HCT116 (cell line): ENCODE results near the gene CHST1. TPM values are rescaled to one million over a fixed set of nuclear protein-coding genes. Genes with fewer than 3 reads are reported as not detected.

Experiments
- ATAC-seq: fragments of 200-7000 bp; cut with Tn5 transposase; 2 replicates; pipeline ENCODE4 v1.9.1; 2020; ENCODE audit warnings: mild to moderate bottlenecking, moderate library complexity
- BruUV-seq: library from RNA; stranded (reverse); fragments of 400-500 nt; replicated peaks from 2 replicates; lab custom pipeline; 2021; lab: Mats Ljungman, UMichigan
- CTCF ChIA-PET: fragments of 300-600 bp; sonication (Branson Sonifier 250); formaldehyde crosslinking; loops from one replicate; lab custom pipeline; 2021; ENCODE audit warnings: antibody characterized with exemption; lab: Charles Lee
- POLR2A ChIA-PET: fragments of 300-600, 350-600 bp; sonication (Branson Sonifier 250); formaldehyde crosslinking; loops from one replicate; lab custom pipeline; 2021; ENCODE audit warnings: antibody characterized with exemption; lab: Charles Lee
- RAD21 ChIA-PET, 2 experiments: fragments of 300-600 bp; sonication (Branson Sonifier 250); formaldehyde crosslinking; loops; one replicate each; lab custom pipeline; 2023; ENCODE audit warnings: low total read pairs in 2 of 2; ENCODE audit not compliant: uncharacterized antibody in 2 of 2, unreplicated experiment in 2 of 2, low non-redundant PET in 1 of 2; lab: Charles Lee
- DNase-seq: peaks from one replicate; pipeline ENCODE4 v3.0.0-alpha.2; 2010; ENCODE audit warnings: low read depth, low spot score
- H2AFZ ChIP-seq: fragments of 200-600 bp; shearing (Covaris generic), sonication (generic); 2 replicates; pipeline ENCODE4 v1.6.1; 2017; ENCODE audit warnings: low read depth, mixed run types, mixed read lengths, antibody characterized with exemption, low read length; ENCODE audit not compliant: poor library complexity, severe bottlenecking
- H3K27ac ChIP-seq: 2 replicates; pipeline ENCODE4 v1.5.1; 2012; ENCODE audit warnings: low read depth, low read length
- H3K27me3 ChIP-seq: fragments of 200-600 bp; sonication (generic); 2 replicates; pipeline ENCODE4 v1.6.1; 2016; ENCODE audit warnings: mixed run types, low read length, mixed read lengths; ENCODE audit not compliant: insufficient read depth
- H3K36me3 ChIP-seq, 2 experiments: fragments of 200-500 bp in 1 of 2; fragments of 200-600 bp in 1 of 2; sonication (Bioruptor generic) in 1 of 2; sonication (generic) in 1 of 2; 2 replicates each; pipeline versions ENCODE4 v1.5.1 to v1.6.1; 2014 to 2016; ENCODE audit warnings: low read length in 2 of 2, inconsistent platforms in 1 of 2, mixed read lengths in 1 of 2, mixed run types in 1 of 2; ENCODE audit not compliant: insufficient read depth in 2 of 2, control insufficient read depth in 1 of 2
- H3K4me1 ChIP-seq, 2 experiments: fragments of 200-600 bp in 1 of 2; sonication (generic) in 1 of 2; 2 replicates each; pipeline versions ENCODE4 v1.5.1 to v1.6.1; 2012 to 2017; ENCODE audit warnings: low read length in 2 of 2, inconsistent platforms in 1 of 2, mild to moderate bottlenecking in 1 of 2, mixed read lengths in 1 of 2, mixed run types in 1 of 2, moderate library complexity in 1 of 2; ENCODE audit not compliant: insufficient read depth in 2 of 2, control insufficient read depth in 1 of 2
- H3K4me2 ChIP-seq: fragments of 200-600 bp; sonication (generic); 2 replicates; pipeline ENCODE4 v1.6.1; 2017; ENCODE audit warnings: mixed run types, low read length, mixed read lengths
- H3K4me3 ChIP-seq, 2 experiments: fragments of 200-600 bp in 1 of 2; sonication (generic) in 1 of 2; replicated peaks in 1 of 2; 2 replicates each; pipeline ENCODE4 v1.5.1; 2011 to 2016; ENCODE audit warnings: low read length in 2 of 2, control low read depth in 1 of 2, low read depth in 1 of 2, mild to moderate bottlenecking in 1 of 2, mixed read lengths in 1 of 2, mixed run types in 1 of 2
- H3K79me2 ChIP-seq: fragments of 200-600 bp; sonication (generic); 2 replicates; pipeline ENCODE4 v1.6.1; 2017; ENCODE audit warnings: mild to moderate bottlenecking, mixed run types, low read length, moderate library complexity, mixed read lengths; ENCODE audit not compliant: insufficient read depth
- H3K9ac ChIP-seq: fragments of 200-600 bp; sonication (generic); 2 replicates; pipeline ENCODE4 v1.6.1; 2016; ENCODE audit warnings: low read length, mixed read lengths
- H3K9me2 ChIP-seq: fragments of 200-600 bp; sonication (generic), shearing (Covaris generic); 2 replicates; pipeline ENCODE4 v1.6.1; 2017; ENCODE audit warnings: mixed run types, mild to moderate bottlenecking, moderate library complexity; ENCODE audit not compliant: insufficient read depth
- H3K9me3 ChIP-seq, 2 experiments: fragments of 200-500 bp in 1 of 2; fragments of 200-600 bp in 1 of 2; sonication (Bioruptor generic) in 1 of 2; sonication (generic) in 1 of 2; 2 replicates each; pipeline ENCODE4 v1.6.1; 2014 to 2017; ENCODE audit warnings: low read length in 2 of 2, mixed read lengths in 2 of 2, inconsistent platforms in 1 of 2, low read depth in 1 of 2, mild to moderate bottlenecking in 1 of 2, mixed run types in 1 of 2, moderate library complexity in 1 of 2; ENCODE audit not compliant: control insufficient read depth in 1 of 2, insufficient read depth in 1 of 2
- H4K20me1 ChIP-seq: fragments of 200-600 bp; sonication (generic), shearing (Covaris generic); 2 replicates; pipeline ENCODE4 v1.6.1; 2017; ENCODE audit warnings: mixed run types, mild to moderate bottlenecking, moderate library complexity; ENCODE audit not compliant: insufficient read depth
- CEBPB ChIP-seq: IDR thresholded peaks from 2 replicates; pipeline ENCODE4 v1.6.1; 2012; ENCODE audit warnings: low read depth
- ELF1 ChIP-seq: IDR thresholded peaks from 2 replicates; pipeline ENCODE4 v1.6.1; 2012; ENCODE audit warnings: low read depth, borderline replicate concordance
- EZH2 ChIP-seq: fragments of 200-600 bp; sonication (generic); IDR thresholded peaks from 2 replicates; pipeline ENCODE4 v1.6.1; 2017; ENCODE audit warnings: antibody characterized with exemption, mixed run types
- FOSL1 ChIP-seq: IDR thresholded peaks from 2 replicates; pipeline ENCODE4 v1.6.1; 2012; ENCODE audit warnings: low read depth
- JUND ChIP-seq: IDR thresholded peaks from 2 replicates; pipeline ENCODE4 v1.6.1; 2012
- SIN3A ChIP-seq: IDR thresholded peaks from 2 replicates; pipeline ENCODE4 v1.6.1; 2012; ENCODE audit warnings: low read depth
- SP1 ChIP-seq: IDR thresholded peaks from 2 replicates; pipeline ENCODE4 v1.6.1; 2012; ENCODE audit warnings: low read depth
- SRF ChIP-seq: IDR thresholded peaks from 2 replicates; pipeline ENCODE4 v1.6.1; 2012; ENCODE audit warnings: low read depth
- YY1 ChIP-seq: IDR thresholded peaks from 2 replicates; pipeline ENCODE4 v1.6.1; 2011; ENCODE audit warnings: low read length, low read depth, moderate library complexity, mild to moderate bottlenecking; ENCODE audit not compliant: insufficient replicate concordance; ENCODE audit errors: extremely low read depth
- ZFX ChIP-seq: fragments of 450-650 bp; IDR thresholded peaks from 2 replicates; pipeline ENCODE4 v1.6.1; 2017
- intact Hi-C: fragments of 100-400 bp; cut with micrococcal nuclease; formaldehyde crosslinking; loops from 2 replicates; pipeline ENCODE4 v1.10.0; 2022
- total RNA-seq: library from RNA; stranded (reverse); gene quantifications from one replicate; pipeline ENCODE4 v1.2.1, GENCODE V29; 2021; ENCODE audit not compliant: unreplicated experiment

The CHST1 gene
- total RNA-seq, 1 experiment from 2014 or later = 0.69 TPM

DNA sequence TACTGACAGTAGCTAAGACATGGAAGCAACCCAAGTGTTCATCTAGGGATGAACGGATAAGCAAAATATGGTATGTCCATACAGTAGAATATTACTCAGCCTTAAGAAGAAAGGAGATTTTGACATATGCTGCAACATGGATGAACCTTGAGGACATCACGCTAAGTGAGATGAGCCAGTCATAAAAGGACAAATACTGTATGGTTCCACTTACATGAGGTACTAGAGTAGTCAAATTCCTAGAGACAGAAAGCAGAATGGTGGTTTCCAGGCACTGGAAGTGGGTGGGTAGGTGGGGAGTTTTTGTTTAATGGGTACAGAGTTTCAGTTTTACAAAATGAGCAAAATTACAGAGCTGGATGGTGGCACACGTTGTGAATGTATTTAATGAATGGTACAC is 18.1 kb downstream of the CHST1 start:
- Histone ChIP-seq H3K9me2 (no peaks in the 10 kb centered on the region), H3K27ac (no peak overlapping the region), H3K4me1 (no peaks in the 10 kb centered on the region), H3K4me2 (no peak overlapping the region), H3K9me3 (no peaks in the 10 kb centered on the region), H2AFZ (no peak overlapping the region), H3K27me3 (peaks cover 7% of the 10 kb centered on the region; the same call in 1 of the 2 replicates), H3K36me3 (no peaks in the 10 kb centered on the region), H4K20me1 (no peaks in the 10 kb centered on the region), H3K79me2 (no peaks in the 10 kb centered on the region), H3K4me3 (no peak overlapping the region), H3K9ac (no peak overlapping the region)
- ATAC-seq = no peak
- ChIA-PET RAD21 (no interaction called here), CTCF (interaction anchor here (1.3 to 2.0 kb wide), 2 partner anchors 8 to 9 kb away, joined by 6 to 16 read pairs; no protein-coding TSS in a partner anchor), POLR2A (no interaction called here)
- DNase-seq = no peak
- BruUV-seq = no TSS peak
- no peak for TF ChIP-seq ELF1
- TF ChIP-seq CEBPB = no peak
- TF ChIP-seq SRF = no peak
- intact Hi-C loops = no loop called here

DNA sequence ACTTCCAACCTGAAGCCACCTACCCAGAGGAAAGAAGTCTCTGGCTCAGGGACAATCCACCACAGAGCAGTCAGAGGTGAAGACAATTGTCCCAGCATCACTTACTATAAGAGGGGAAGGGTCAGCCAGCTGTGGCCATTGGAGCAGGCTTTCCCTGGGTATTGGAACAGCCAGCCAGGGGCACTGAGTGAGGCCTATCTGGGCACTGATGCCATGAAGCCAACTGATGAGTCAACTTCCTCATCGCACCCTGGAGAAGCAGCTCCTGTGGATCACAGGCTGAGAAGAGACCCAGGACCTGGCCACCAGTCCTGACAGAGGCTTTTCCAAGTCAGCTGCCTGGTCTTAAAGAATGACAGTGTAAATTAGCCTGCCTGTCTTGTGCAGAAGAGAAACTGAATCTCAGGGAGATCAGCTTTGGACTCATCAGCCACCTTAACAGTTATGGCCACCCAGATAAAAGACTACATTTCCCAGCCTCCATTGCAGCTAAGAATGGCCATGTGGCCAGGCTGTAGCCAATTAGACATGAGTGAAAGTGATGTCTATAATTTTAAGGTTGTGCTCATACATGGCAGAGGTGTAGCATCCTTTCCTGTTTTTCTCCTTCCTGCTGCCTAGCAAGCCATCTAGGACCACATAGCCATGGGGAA is 19.0 kb downstream of the CHST1 start:
- H3K4me2 ChIP-seq = 0 out of 2 replicates have a peak overlapping the region, but pooled peaks have one; percentile 3
- TF ChIP-seq SRF (0 out of 2 replicates have a peak, but pooled peaks have one; percentile 14), SIN3A (no peak), ELF1 (no peak), EZH2 (no peak), SP1 (peak; percentile 70), JUND (no peak), YY1 (peak; percentile 93), ZFX (no peak), FOSL1 (no peak)
- ChIA-PET CTCF (interaction anchor here (1.3 kb wide), 1 partner anchor 8 kb away, joined by 16 read pairs; no protein-coding TSS in a partner anchor), POLR2A (no interaction called here), RAD21 (no interaction called here)
- H2AFZ ChIP-seq = peak overlapping the region; percentile 74
- H4K20me1 ChIP-seq = no peaks in the 10 kb centered on the region
- H3K4me1 ChIP-seq = no peaks in the 10 kb centered on the region
- no peaks in the 10 kb centered on the region for H3K36me3 ChIP-seq
- H3K9ac ChIP-seq = no peak overlapping the region
- intact Hi-C loops = no loop called here
- DNase-seq (peak; percentile 28), ATAC-seq (peak; percentile 95)
- peaks cover 17% of the 10 kb centered on the region; the same call in 1 of the 2 replicates for H3K27me3 ChIP-seq
- H3K79me2 ChIP-seq = no peaks in the 10 kb centered on the region
- no peak overlapping the region for H3K27ac ChIP-seq
- H3K4me3 ChIP-seq = no peak overlapping the region
- no TSS peak for BruUV-seq
- no peaks in the 10 kb centered on the region for H3K9me3 ChIP-seq
- H3K9me2 ChIP-seq = no peaks in the 10 kb centered on the region
